Measurements from ENCODE around the gene TAF11L13.

TAF11L13 gene

GRCh38 chr5:17679597-17680203 is 47.8 kb downstream of the TAF11L13 start:
- no peak for DNase-seq (ENCODE audit: low spot score)

DNA sequence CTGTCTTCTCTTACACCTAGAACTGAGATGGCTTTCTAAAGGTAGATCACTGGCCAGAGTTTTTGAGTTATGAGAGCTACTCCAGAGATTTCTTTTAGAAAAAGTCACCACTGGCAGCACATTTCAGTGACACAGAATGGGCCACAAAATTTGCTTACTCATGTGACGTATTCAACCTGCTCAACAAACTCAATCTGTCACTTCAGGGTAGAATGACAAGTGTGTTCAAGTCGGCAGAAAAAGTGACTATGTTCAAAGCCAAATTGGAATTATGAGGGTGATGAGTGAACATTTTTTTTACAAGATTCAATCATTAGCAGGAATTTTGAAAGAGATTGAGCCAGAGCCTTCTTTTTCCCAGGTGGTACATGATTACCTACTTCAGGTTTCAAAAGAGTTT is 48.8 kb downstream of the TAF11L13 start:
- no peak for DNase-seq (ENCODE audit: low spot score)
